Panc1 (cell line): ENCODE measurements around the gene ASCC3. TPM values are rescaled to one million over a fixed set of nuclear protein-coding genes. Genes with fewer than 3 reads are reported as not detected.

Experiments used
- ATAC-seq: fragments of 200-7000 bp; cut with Tn5 transposase; 2 replicates; pipeline ENCODE4 v1.9.1; 2020; ENCODE audit warnings: mild to moderate bottlenecking, moderate library complexity
- BruUV-seq: library from RNA; stranded (reverse); fragments of 400-500 nt; replicated peaks from 2 replicates; lab custom pipeline; 2021; lab: Mats Ljungman, UMichigan
- CTCF ChIA-PET: fragments of 300-600 bp; sonication (Branson Sonifier 250); formaldehyde crosslinking; loops from one replicate; lab custom pipeline; 2022; ENCODE audit warnings: antibody characterized with exemption; lab: Charles Lee
- POLR2A ChIA-PET: fragments of 300-600 bp; sonication (Branson Sonifier 250); formaldehyde crosslinking; loops from one replicate; lab custom pipeline; 2022; ENCODE audit warnings: antibody characterized with exemption; lab: Charles Lee
- DNase-seq: peaks from one replicate; pipeline ENCODE4 v3.0.0-alpha.2; 2010; ENCODE audit warnings: low read depth, low spot score
- H3K27ac ChIP-seq: 2 replicates; pipeline ENCODE4 v1.5.1; 2011; ENCODE audit warnings: mild to moderate bottlenecking, low read length, inconsistent platforms
- H3K27me3 ChIP-seq: fragments of 200-500 bp; sonication (Bioruptor generic); 2 replicates; pipeline ENCODE4 v1.6.0; 2014; ENCODE audit warnings: low read length, inconsistent platforms; ENCODE audit not compliant: control insufficient read depth, insufficient read depth
- H3K36me3 ChIP-seq: fragments of 200-500 bp; sonication (Bioruptor generic); 2 replicates; pipeline ENCODE4 v1.5.1; 2014; ENCODE audit warnings: inconsistent platforms, mild to moderate bottlenecking, low read length, moderate library complexity; ENCODE audit not compliant: control insufficient read depth, insufficient read depth
- H3K4me1 ChIP-seq: 2 replicates; pipeline ENCODE4 v1.5.1; 2011; ENCODE audit warnings: inconsistent platforms, mild to moderate bottlenecking, low read length, moderate library complexity; ENCODE audit not compliant: control insufficient read depth, insufficient read depth
- H3K4me3 ChIP-seq, 2 experiments: 2 replicates each; pipeline ENCODE4 v1.5.1; 2011 to 2012; ENCODE audit warnings: low read depth in 2 of 2, low read length in 2 of 2, mild to moderate bottlenecking in 2 of 2, inconsistent platforms in 1 of 2, moderate library complexity in 1 of 2
- H3K9me3 ChIP-seq: fragments of 200-500 bp; sonication (Bioruptor generic); 2 replicates; pipeline ENCODE4 v1.5.1; 2014; ENCODE audit warnings: low read depth, mild to moderate bottlenecking, inconsistent platforms, low read length, moderate library complexity; ENCODE audit not compliant: control insufficient read depth, insufficient read depth
- POLR2AphosphoS5 ChIP-seq: IDR thresholded peaks from 2 replicates; pipeline ENCODE4 v1.6.1; 2012; ENCODE audit warnings: mild to moderate bottlenecking, low read depth, low read length, moderate library complexity
- REST ChIP-seq, 2 experiments: IDR thresholded peaks; 2 replicates each; pipeline ENCODE4 v1.6.1; 2011 to 2012; ENCODE audit warnings: low read depth in 2 of 2, control low read depth in 1 of 2, low read length in 1 of 2, mild to moderate bottlenecking in 1 of 2, moderate library complexity in 1 of 2; ENCODE audit not compliant: insufficient read depth in 1 of 2
- SIN3A ChIP-seq: IDR thresholded peaks from 2 replicates; pipeline ENCODE4 v1.6.1; 2012; ENCODE audit warnings: low read depth, mild to moderate bottlenecking, low read length, moderate library complexity, borderline replicate concordance; ENCODE audit not compliant: insufficient read depth
- TCF7L2 ChIP-seq: IDR thresholded peaks from 2 replicates; pipeline ENCODE4 v1.6.1; 2011; ENCODE audit warnings: mild to moderate bottlenecking, low read depth, low read length, inconsistent platforms
- in situ Hi-C: cut with HindIII; loops from 2 replicates; pipeline ENCODE4 v1.10.0; 2016; ENCODE audit warnings: low sequenced_read_pairs, low pct_unique_long_range_greater_than_20kb
- intact Hi-C: fragments of 100-400 bp; cut with micrococcal nuclease; formaldehyde crosslinking; loops from one replicate; pipeline ENCODE4 v1.10.0; 2022; ENCODE audit not compliant: unreplicated experiment
- total RNA-seq: library from RNA; stranded (reverse); gene quantifications from one replicate; pipeline ENCODE4 v1.2.1, GENCODE V29; 2021; ENCODE audit not compliant: unreplicated experiment
- TF ChIP-seq, protein P1 (sequence below): fragments of 450-650 bp; IDR thresholded peaks from 2 replicates; pipeline ENCODE4 v1.5.1; 2017; ENCODE audit warnings: mild to moderate bottlenecking

The ASCC3 gene
- total RNA-seq, 1 experiment from 2014 or later = 46.9 TPM

GRCh38 chr6:100856146-100856545 is 25.0 kb downstream of the ASCC3 start:
- DNase-seq (no peak), ATAC-seq (no peak)
- Histone ChIP-seq H3K36me3 (peaks cover 5% of the 10 kb centered on the region), H3K27me3 (no peaks in the 10 kb centered on the region), H3K4me3 (no peak overlapping the region), H3K9me3 (peaks cover 55% of the 10 kb centered on the region), H3K4me1 (no peaks in the 10 kb centered on the region), H3K27ac (no peak overlapping the region)
- CTCF ChIA-PET = no interaction called here
- no TSS peak for BruUV-seq
- TF ChIP-seq POLR2AphosphoS5 (no peak), REST (IDR thresholded peaks at IDR 0.05; ENCODE audit: insufficient read depth in 1 of 2, low read depth in 2 of 2, low read length in 1 of 2) (no peak), SIN3A (no peak), TCF7L2 (no peak)
- TF ChIP-seq, protein P1, sequence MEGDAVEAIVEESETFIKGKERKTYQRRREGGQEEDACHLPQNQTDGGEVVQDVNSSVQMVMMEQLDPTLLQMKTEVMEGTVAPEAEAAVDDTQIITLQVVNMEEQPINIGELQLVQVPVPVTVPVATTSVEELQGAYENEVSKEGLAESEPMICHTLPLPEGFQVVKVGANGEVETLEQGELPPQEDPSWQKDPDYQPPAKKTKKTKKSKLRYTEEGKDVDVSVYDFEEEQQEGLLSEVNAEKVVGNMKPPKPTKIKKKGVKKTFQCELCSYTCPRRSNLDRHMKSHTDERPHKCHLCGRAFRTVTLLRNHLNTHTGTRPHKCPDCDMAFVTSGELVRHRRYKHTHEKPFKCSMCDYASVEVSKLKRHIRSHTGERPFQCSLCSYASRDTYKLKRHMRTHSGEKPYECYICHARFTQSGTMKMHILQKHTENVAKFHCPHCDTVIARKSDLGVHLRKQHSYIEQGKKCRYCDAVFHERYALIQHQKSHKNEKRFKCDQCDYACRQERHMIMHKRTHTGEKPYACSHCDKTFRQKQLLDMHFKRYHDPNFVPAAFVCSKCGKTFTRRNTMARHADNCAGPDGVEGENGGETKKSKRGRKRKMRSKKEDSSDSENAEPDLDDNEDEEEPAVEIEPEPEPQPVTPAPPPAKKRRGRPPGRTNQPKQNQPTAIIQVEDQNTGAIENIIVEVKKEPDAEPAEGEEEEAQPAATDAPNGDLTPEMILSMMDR = no peak
- POLR2A ChIA-PET = no interaction called here
- intact Hi-C loops (no loop called here), in situ Hi-C loops (no loop called here)

- in situ Hi-C loops = no loop called here
- peaks cover 4% of the 10 kb centered on the region for H3K36me3 ChIP-seq
- POLR2A ChIA-PET = no interaction called here
These were observed 29.3 kb downstream of the ASCC3 start for GRCh38 chr6:100851819-100852218.

More at GRCh38 chr6:100851819-100852218, 29.3 kb downstream of the ASCC3 start:
- intact Hi-C loops = no loop called here
- H3K4me1 ChIP-seq = no peaks in the 10 kb centered on the region; the same call in 1 of the 2 replicates
- DNase-seq (no peak), ATAC-seq (no peak)
- CTCF ChIA-PET = no interaction called here
- no peak for TF ChIP-seq SIN3A
- TF ChIP-seq REST (IDR thresholded peaks at IDR 0.05; ENCODE audit: insufficient read depth in 1 of 2, low read depth in 2 of 2, low read length in 1 of 2) = no peak
- TF ChIP-seq POLR2AphosphoS5 = no peak
- TF ChIP-seq, protein P1 = no peak
- TF ChIP-seq TCF7L2 = no peak
- H3K4me3 ChIP-seq = no peak overlapping the region
- no TSS peak for BruUV-seq
- H3K27ac ChIP-seq = no peak overlapping the region
- no peaks in the 10 kb centered on the region for H3K27me3 ChIP-seq
- peaks cover 20% of the 10 kb centered on the region for H3K9me3 ChIP-seq
